DND-41 (cell line): ENCODE data around the gene AP1M2.
"Not testable (repeated sequence)": the region's sequence is repeated elsewhere in the genome, so short reads cannot be mapped to it uniquely, and the experiment has no call there.

Experiments used
- EZH2 ChIP-seq: IDR thresholded peaks from 3 replicates; pipeline ENCODE4 v1.6.1; 2012; ENCODE audit warnings: borderline replicate concordance, low read depth, mild to moderate bottlenecking, moderate library complexity, low read length, inconsistent platforms; ENCODE audit not compliant: severe bottlenecking
- TF ChIP-seq, protein P1 (sequence below): IDR thresholded peaks from 2 replicates; pipeline ENCODE4 v1.5.1; 2012; ENCODE audit warnings: borderline replicate concordance, low read length, moderate library complexity, mild to moderate bottlenecking; ENCODE audit not compliant: poor library complexity, severe bottlenecking; ENCODE audit errors: extremely low read depth

DNA sequence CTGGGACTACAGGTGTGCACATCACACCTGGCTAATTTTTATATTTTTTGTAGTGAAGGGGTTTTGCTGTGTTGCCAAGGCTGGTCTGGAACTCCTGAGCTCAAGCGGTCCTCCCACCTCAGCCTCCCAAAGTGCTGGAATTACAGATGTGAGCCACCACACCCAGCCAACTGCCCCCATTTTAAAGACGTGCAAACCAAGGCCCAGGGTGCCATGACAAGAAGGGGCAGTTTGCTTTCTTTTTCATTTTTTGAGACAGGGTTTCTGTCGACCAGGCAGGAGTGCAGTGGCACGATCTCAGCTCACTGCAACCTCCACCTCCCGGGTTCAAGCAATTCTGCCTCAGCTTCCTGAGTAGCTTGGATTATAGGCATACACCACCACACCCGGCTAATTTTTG is 13.3 kb downstream of the AP1M2 start:
- TF ChIP-seq, protein P1, sequence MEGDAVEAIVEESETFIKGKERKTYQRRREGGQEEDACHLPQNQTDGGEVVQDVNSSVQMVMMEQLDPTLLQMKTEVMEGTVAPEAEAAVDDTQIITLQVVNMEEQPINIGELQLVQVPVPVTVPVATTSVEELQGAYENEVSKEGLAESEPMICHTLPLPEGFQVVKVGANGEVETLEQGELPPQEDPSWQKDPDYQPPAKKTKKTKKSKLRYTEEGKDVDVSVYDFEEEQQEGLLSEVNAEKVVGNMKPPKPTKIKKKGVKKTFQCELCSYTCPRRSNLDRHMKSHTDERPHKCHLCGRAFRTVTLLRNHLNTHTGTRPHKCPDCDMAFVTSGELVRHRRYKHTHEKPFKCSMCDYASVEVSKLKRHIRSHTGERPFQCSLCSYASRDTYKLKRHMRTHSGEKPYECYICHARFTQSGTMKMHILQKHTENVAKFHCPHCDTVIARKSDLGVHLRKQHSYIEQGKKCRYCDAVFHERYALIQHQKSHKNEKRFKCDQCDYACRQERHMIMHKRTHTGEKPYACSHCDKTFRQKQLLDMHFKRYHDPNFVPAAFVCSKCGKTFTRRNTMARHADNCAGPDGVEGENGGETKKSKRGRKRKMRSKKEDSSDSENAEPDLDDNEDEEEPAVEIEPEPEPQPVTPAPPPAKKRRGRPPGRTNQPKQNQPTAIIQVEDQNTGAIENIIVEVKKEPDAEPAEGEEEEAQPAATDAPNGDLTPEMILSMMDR = not testable (repeated sequence)
- TF ChIP-seq EZH2 = not testable (repeated sequence)
